ENCODE measurements around the gene STAT5B.
"Not testable (repeated sequence)": the region's sequence is repeated elsewhere in the genome, so short reads cannot be mapped to it uniquely, and the experiment has no call there.

Gene STAT5B

DNA sequence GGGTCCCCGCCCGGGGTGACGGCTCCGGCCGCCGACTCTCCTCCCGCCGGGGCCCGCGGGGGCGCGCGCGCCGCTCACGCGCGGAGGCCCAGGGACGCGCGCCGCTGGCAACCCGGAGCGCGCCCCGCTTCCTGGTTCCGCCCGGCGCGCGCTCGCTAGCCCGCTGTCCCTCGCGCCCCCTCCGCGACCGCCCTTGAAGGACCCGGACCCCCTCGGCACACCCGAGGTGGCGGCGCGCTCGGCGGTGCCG lies at the start of gene STAT5B:
Gene STAT5B (minus strand): TSS at position 33 of the 250 bp plus-strand sequence. CDS start 44,264 bp downstream, outside the sequence.
- Mint-ChIP-seq H3K4me3 (peak within 1 kb of the TSS; percentile 88), H3K27ac (peak within 1 kb of the TSS; percentile 93), H3K4me1 (ENCODE audit: low read depth) (peaks cover 47% of the 10 kb centered on the region), H3K36me3 (ENCODE audit: low read depth) (peaks cover 44% of the 10 kb centered on the region), H3K9me3 (no peaks in the 10 kb centered on the region), H3K27me3 (no peaks in the 10 kb centered on the region)
- DNase-seq, result peak; percentile 83

DNA sequence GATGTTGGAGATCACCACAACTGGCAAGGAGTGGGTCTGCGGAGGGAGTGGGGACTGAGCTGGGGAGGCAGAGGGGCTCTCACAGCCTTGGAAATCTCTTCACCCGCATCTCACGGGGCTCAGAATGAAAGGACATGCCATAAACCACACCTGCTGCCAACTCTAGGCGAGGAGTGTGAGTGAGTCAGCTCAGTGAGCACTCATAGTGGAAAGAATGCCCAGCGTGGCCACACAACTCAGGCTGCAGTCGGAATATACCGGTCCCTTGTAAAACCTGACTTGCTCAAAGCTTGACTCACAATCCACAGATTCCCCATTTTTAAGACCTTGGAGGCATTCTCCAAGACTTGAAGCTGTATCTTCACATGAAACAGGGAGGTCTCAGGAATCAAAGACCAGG lies 48.8 kb upstream of the STAT5B start:
- Mint-ChIP-seq H3K9me3 (no peaks in the 10 kb centered on the region), H3K27ac (peak overlapping the region; percentile 62), H3K27me3 (no peaks in the 10 kb centered on the region), H3K36me3 (ENCODE audit: low read depth) (peaks cover 90% of the 10 kb centered on the region), H3K4me1 (ENCODE audit: low read depth) (peaks cover 39% of the 10 kb centered on the region), H3K4me3 (no peak overlapping the region)
- DNase-seq, result no peak

DNA sequence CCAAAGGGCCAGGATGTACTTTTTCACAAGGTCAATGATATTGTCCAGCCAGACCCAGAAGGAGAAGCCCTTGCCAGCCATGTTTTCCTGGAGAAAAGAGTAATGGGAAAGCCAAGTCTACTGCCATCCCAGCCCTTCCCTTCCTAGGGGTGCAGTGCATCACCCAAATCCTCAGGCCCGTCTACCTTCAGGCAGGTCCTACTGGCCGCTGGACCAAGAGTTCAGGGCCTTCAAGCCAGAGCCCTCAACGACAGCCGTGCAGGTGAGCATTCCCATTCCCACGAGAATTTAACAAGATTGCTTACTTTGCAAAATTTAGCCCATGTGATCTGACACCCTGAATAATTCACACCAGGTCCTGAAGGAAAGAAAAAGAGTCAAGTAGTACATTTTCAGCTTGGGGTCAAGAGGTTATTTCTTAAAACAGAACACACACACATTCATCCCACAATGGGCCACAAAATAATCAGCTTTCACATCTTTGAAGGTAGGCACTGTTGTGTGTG lies 47.1 kb upstream of the STAT5B start:
- DNase-seq, result no peak
- H3K9me3 Mint-ChIP-seq, result no peaks in the 10 kb centered on the region
- no peak overlapping the region for H3K4me3 Mint-ChIP-seq
- no peaks in the 10 kb centered on the region for H3K27me3 Mint-ChIP-seq
- peak overlapping the region; percentile 69 for H3K27ac Mint-ChIP-seq
- peaks cover 90% of the 10 kb centered on the region for H3K36me3 Mint-ChIP-seq (ENCODE audit: low read depth)
- peaks cover 50% of the 10 kb centered on the region for H3K4me1 Mint-ChIP-seq (ENCODE audit: low read depth)

DNA sequence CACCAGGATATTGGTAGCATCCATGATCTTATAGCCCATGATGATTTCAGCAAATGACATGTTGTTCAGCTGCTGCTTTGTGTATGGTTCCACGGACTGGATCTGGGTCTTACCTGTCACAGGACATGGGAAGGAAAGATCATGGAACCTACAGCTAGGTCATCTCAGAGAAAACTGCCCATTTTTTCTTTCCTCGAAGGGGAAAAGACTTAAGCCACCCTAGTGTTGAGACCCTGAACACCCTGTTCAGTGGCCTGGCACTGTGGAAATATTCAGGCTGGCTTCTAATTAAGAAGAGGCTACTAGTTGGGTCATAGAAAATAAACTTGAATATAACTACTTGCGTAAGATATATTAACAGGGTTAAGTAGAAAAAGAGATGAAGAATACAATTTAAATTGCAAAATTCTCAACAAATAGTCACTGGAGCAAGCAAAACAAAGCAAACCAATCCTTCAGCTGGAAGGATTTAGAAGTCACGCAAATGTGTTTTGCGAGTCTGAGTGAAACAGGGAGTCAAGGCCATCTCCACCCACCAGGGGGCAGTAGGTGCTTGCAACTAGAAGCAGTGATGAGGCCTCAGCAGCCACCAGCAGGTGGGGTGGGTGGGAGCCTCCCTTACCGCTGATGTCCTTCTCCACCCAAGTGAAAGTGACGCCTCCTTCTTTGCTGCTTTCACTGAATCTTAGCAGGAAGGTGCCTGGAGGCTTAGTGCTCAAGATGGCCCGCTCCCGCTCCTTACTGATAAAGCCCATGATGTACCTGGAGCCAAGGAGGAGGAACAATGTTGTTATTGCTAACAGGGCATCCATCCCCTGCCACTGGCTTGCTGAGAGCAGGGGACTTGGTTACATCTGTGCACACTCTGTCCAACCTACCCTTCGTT lies 46.4 kb upstream of the STAT5B start:
- Mint-ChIP-seq H3K27me3 (no peaks in the 10 kb centered on the region), H3K36me3 (ENCODE audit: low read depth) (peaks cover 93% of the 10 kb centered on the region), H3K9me3 (no peaks in the 10 kb centered on the region), H3K27ac (peak overlapping the region; percentile 69), H3K4me3 (no peak overlapping the region), H3K4me1 (ENCODE audit: low read depth) (peaks cover 50% of the 10 kb centered on the region)
- DNase-seq, result peak; percentile 94

DNA sequence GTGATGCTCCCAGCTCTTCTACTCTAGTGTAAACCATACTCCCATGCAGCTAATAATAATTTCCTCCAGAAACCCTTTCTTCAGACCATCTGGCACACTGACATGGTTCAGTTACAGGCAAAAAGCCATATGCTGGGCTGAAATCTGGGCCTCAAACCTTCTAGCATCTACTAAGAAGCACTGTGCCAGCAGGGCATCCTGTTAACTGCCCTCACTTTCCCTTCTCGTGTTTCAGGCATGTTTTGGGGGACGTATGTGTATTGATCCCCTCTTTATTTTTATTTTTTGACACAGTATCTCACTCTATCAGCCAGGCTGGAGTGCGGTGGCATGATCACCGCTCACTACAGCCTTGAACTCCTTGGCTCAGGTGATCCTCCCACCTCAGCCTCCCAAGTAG lies 45.4 kb upstream of the STAT5B start:
- Mint-ChIP-seq H3K4me1 (ENCODE audit: low read depth) (peaks cover 57% of the 10 kb centered on the region), H3K36me3 (ENCODE audit: low read depth) (peaks cover 93% of the 10 kb centered on the region), H3K27me3 (no peaks in the 10 kb centered on the region), H3K27ac (peak overlapping the region; percentile 69), H3K9me3 (no peaks in the 10 kb centered on the region), H3K4me3 (no peak overlapping the region)
- no peak for DNase-seq

DNA sequence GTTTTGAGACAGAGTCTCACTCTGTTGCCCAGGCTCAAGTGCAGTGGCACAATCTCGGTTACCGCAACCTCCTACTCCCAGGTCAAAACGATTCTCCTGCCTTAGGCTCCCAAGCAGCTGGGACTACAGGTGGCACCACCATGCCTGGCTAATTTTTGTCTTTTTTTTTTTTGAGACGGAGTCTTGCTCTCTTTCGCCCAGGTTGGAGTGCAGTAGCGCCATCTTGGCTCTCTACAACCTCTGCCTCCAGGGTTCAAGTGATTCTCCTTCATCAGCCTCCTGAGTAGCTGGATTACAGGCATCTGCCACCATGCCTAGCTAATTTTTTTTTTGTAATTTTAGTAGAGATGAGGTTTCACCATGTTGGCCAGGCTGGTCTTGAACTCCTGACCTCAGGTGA lies 41.8 kb upstream of the STAT5B start:
- not testable (repeated sequence) for DNase-seq, H3K9me3 Mint-ChIP-seq, H3K27me3 Mint-ChIP-seq, H3K4me3 Mint-ChIP-seq
- Mint-ChIP-seq H3K4me1 (ENCODE audit: low read depth) (peaks cover 70% of the 10 kb centered on the region), H3K36me3 (ENCODE audit: low read depth) (peaks cover 100% of the 10 kb centered on the region), H3K27ac (peak overlapping the region; percentile 12)

DNA sequence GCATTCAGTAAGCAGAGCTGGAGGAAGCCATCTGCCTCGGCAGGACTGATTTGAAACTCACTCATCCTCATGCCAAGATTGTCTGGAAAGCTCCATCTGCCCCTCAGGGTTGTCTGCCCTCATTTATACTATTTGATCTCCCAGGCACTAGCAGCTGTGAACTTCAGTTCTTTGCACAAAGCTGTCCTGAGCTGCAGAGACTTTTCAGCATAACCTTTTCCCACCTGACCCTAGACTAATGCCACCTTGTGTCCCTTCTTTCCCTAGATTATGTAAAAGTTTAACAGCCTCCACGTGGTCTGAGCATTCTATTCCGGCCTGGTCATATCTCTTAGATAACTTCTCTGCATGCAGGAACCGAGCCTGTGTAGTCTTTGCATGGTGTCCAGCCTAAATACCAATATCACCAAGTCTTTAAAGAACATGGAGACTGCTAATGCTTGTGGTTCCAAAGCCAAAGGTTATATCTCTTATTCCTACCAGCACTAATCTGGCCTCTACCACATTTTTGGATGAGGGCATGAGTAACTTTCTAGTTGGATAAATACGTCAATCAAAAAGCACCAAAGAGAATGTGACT lies 41.2 kb upstream of the STAT5B start:
- no peaks in the 10 kb centered on the region for H3K9me3 Mint-ChIP-seq
- no peak for DNase-seq
- peak overlapping the region; percentile 14 for H3K27ac Mint-ChIP-seq
- H3K27me3 Mint-ChIP-seq, result no peaks in the 10 kb centered on the region
- no peak overlapping the region for H3K4me3 Mint-ChIP-seq
- H3K4me1 Mint-ChIP-seq (ENCODE audit: low read depth), result peaks cover 68% of the 10 kb centered on the region
- H3K36me3 Mint-ChIP-seq (ENCODE audit: low read depth), result peaks cover 98% of the 10 kb centered on the region

DNA sequence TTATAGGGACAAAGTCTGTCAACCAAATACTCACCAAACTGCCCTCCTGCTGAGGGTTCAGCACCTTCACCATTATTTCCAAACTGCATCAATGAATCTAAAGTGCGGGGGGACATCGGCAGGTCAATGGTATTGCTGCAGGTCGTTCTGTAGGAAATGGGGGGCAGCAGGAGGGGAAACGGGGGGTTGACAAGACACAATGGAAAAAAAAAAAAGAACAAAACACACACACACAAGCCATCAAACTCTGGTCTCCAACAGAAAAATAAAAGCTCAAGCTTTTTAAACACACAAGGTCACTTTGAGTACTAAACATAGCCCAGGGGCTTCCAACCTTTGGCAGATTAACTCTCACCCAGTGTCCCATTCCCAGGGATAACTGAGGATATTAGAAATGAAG lies 40.6 kb upstream of the STAT5B start:
- H3K27me3 Mint-ChIP-seq, result no peaks in the 10 kb centered on the region
- peaks cover 98% of the 10 kb centered on the region for H3K36me3 Mint-ChIP-seq (ENCODE audit: low read depth)
- H3K9me3 Mint-ChIP-seq, result no peaks in the 10 kb centered on the region
- H3K27ac Mint-ChIP-seq, result peak overlapping the region; percentile 76
- no peak overlapping the region for H3K4me3 Mint-ChIP-seq
- peaks cover 68% of the 10 kb centered on the region for H3K4me1 Mint-ChIP-seq (ENCODE audit: low read depth)
- no peak for DNase-seq

DNA sequence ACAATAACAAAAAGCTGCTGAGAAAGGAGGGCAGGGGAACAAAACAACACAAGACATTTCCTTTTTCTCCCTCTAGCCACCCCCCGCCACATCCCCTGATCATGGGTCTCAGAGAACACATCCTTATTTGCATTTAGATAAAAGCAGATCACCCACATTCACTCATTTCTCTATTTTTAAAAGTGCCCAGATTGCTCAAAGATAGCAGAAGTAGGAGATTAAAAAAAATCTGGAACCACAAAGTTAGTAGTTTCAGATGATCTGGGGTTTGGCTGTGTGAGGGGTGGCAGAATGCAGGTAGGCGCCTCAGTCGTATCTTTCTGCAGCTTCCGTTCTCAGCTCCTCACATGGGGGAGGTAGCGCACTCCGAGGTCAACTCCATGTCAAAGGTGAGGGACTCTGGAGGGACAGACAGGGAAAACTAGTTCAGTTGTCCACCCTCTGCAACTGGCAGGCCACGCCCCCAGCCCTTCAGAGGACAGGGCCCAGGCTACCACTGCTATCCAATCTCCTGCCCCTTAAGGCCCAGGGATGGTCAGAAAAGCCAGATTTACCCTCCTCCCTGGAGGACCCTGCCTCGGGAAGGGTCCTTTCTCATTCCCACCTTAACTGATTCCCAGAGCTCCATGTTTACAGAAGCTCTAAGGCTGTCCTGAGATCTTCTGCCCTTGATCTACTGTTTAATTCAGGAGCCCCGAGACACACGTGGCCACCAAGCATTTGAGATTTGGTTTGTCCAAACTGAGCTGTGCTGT lies 39.4 kb upstream of the STAT5B start:
- Mint-ChIP-seq H3K27me3 (no peaks in the 10 kb centered on the region), H3K27ac (peak overlapping the region; percentile 86), H3K36me3 (ENCODE audit: low read depth) (peaks cover 98% of the 10 kb centered on the region), H3K4me3 (no peak overlapping the region), H3K4me1 (ENCODE audit: low read depth) (peaks cover 71% of the 10 kb centered on the region), H3K9me3 (no peaks in the 10 kb centered on the region)
- DNase-seq, result no peak

DNA sequence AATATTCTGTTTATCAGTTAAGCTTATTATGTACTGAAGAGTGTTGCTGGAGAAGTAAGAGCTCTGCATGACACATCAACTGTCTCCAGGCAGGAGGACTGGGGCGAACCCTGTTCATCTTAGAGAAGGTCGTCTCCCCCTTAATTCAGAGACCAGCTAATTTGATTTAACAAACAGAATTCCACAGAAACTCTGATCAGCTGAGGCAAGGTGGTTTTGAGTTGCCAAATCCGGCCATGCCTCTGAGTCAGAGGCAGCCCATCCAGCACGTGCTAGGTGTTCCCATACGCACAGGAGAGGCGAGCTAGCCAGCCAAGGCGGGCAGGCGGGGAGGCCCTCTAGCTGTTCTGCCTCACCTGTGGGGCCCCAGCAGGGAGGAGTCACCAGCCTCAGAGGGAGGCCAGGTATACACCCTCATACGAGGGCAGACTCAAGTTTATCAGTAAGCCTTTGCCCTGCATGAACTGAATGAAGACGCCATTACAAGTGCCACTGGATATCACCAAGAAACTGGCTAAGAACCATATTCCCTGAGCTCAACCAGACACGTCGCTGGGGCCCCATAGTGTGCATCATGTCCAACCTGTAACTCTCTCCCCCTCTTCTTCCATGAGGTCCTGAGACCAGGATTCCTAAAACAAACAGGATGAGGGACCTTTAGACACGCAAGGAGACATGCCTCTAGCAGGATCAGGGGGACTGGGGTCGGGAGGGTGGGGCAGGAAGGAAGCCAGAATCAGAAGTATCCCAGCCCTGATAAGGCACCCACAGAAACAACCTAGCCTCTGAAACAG lies 37.8 kb upstream of the STAT5B start:
- H3K4me3 Mint-ChIP-seq, result peak overlapping the region; percentile 27
- DNase-seq, result peak; percentile 64
- H3K27ac Mint-ChIP-seq, result peak overlapping the region; percentile 96
- H3K4me1 Mint-ChIP-seq (ENCODE audit: low read depth), result peaks cover 76% of the 10 kb centered on the region
- H3K36me3 Mint-ChIP-seq (ENCODE audit: low read depth), result peaks cover 98% of the 10 kb centered on the region
- no peaks in the 10 kb centered on the region for H3K27me3 Mint-ChIP-seq
- no peaks in the 10 kb centered on the region for H3K9me3 Mint-ChIP-seq

DNA sequence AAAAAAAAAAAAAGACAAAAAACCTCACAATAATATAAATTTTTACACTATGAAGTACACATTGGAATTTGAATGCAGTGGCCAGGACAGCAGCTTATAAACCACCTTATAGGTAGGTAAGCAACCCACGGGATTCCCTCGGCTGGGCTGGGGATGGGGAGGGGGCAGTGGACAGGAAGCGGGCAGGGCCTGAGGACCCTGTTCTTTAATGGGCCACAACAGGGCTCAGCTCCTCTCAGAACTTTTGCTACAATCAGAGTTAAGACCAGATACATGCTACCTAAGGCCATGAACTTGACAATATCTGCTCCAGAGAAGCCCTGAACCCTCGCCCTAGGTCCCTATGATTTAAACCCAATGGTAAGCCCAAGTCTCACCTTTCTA lies 37.2 kb upstream of the STAT5B start:
- Mint-ChIP-seq H3K9me3 (no peaks in the 10 kb centered on the region), H3K36me3 (ENCODE audit: low read depth) (peaks cover 98% of the 10 kb centered on the region), H3K4me1 (ENCODE audit: low read depth) (peaks cover 78% of the 10 kb centered on the region), H3K27me3 (no peaks in the 10 kb centered on the region), H3K4me3 (peak overlapping the region; percentile 27), H3K27ac (peak overlapping the region; percentile 96)
- no peak for DNase-seq

DNA sequence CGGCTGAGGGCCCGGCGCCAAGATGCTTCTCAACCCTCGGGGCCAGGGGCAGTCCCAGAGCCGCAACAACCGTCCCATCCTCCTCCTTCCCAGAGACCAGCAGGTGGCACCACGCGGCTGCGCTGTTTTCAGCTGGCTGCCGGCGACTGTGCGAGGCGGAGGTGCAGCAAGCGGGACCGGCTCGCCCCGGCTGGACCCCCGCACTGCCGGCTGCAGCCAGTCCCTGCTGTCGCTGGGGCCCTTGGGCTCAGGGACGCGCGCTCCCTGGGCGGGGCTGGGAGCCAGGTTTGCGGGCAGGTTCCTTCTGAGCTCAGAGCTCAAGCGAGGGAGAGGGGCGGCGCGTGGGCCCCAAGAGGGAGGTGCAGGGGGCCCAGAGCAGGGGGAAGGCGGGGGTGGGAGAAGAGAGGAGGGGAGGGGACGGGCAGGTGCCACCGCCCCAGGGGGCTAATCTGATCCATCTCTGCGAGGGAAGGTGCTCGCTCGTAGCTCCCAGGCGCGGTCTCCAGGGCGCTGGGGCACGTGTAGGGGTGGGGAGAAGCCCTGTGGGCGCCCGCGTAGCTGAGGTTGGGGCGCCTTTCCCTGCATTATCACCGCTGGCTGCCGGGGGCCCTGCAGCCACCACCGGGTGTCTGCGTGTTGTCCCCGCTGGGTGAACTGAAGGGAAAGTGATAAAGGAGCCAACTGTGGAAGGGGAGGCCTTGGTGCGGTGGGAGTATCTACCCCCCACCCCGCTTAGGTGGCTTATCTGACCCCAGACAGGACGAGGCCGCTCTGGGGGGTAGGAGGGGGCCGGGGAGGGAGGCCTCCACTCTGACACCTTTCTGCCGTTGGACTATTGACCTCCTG lies 36.3 kb upstream of the STAT5B start:
- Mint-ChIP-seq H3K4me3 (peak overlapping the region; percentile 71), H3K9me3 (no peaks in the 10 kb centered on the region), H3K27ac (peak overlapping the region; percentile 96), H3K36me3 (ENCODE audit: low read depth) (peaks cover 98% of the 10 kb centered on the region), H3K4me1 (ENCODE audit: low read depth) (peaks cover 86% of the 10 kb centered on the region), H3K27me3 (no peaks in the 10 kb centered on the region)
- peak; percentile 87 for DNase-seq

DNA sequence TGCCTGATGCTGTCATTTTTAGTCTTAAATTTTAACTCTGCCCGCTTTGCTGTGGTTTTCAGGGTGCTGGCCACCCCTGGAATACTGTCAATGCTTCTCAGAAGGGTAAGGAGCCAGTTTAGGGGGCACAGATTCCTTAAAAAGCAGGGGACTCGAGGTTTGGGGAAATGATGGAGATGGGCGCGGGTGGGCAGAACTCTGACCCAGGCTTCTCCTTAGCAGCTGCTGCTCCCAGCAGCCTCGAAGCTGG lies 35.8 kb upstream of the STAT5B start:
- Mint-ChIP-seq H3K27ac (peak overlapping the region; percentile 96), H3K4me3 (peak overlapping the region; percentile 71), H3K9me3 (no peaks in the 10 kb centered on the region), H3K36me3 (ENCODE audit: low read depth) (peaks cover 98% of the 10 kb centered on the region), H3K4me1 (ENCODE audit: low read depth) (peaks cover 89% of the 10 kb centered on the region), H3K27me3 (no peaks in the 10 kb centered on the region)
- DNase-seq, result no peak

All from activated T-cell treated with anti-CD3 and anti-CD28 coated beads, Interleukin-2, amount 50 U/mL, for 24 hours (primary cell).